ENCODE results near the gene LOXL3.

DNA sequence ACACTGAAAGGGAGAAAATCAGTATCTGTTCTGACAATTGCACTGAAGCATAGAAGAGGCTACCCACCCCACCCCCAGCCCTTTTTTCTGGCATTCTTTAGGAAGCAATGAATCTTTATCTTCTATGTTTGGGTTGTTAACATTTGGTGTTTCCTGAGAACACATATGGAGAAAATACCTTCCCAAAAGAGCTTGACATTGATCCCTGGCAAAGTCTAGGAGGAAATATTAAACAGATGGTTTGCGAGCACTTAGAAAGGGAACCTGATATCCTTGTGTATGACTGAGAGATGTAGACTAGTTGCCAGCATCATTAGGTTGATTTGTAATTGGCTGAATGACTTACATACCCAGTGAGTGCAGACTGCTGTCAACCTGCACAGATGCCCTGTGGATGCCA, 43.7 kb upstream of the LOXL3 start:
- TF ChIP-seq POLR2A (IDR thresholded peaks at IDR 0.05) = no peak
- TF ChIP-seq, protein P1, sequence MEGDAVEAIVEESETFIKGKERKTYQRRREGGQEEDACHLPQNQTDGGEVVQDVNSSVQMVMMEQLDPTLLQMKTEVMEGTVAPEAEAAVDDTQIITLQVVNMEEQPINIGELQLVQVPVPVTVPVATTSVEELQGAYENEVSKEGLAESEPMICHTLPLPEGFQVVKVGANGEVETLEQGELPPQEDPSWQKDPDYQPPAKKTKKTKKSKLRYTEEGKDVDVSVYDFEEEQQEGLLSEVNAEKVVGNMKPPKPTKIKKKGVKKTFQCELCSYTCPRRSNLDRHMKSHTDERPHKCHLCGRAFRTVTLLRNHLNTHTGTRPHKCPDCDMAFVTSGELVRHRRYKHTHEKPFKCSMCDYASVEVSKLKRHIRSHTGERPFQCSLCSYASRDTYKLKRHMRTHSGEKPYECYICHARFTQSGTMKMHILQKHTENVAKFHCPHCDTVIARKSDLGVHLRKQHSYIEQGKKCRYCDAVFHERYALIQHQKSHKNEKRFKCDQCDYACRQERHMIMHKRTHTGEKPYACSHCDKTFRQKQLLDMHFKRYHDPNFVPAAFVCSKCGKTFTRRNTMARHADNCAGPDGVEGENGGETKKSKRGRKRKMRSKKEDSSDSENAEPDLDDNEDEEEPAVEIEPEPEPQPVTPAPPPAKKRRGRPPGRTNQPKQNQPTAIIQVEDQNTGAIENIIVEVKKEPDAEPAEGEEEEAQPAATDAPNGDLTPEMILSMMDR (IDR thresholded peaks at IDR 0.05) = no peak
